IMR-90 (cell line): ENCODE measurements around the gene VPS18. TPM values are rescaled to one million over a fixed set of nuclear protein-coding genes. Genes with fewer than 3 reads are reported as not detected.

Source experiments
- ATAC-seq: fragments of 200-7000 bp; cut with Tn5 transposase; 2 replicates; pipeline ENCODE4 v1.9.1; 2020; ENCODE audit warnings: low read depth, mild to moderate bottlenecking, moderate library complexity
- BruUV-seq: library from RNA; stranded (reverse); fragments of 400-500 nt; replicated peaks from 2 replicates; lab custom pipeline; 2021; lab: Mats Ljungman, UMichigan
- CTCF ChIA-PET: fragments of 300-600 bp; formaldehyde crosslinking; extraction: SDS; loops from one replicate; lab custom pipeline; 2021; ENCODE audit warnings: antibody characterized with exemption; lab: Yijun Ruan, JAX
- POLR2A ChIA-PET: fragments of 300-600 bp; sonication (Branson Sonifier 250); formaldehyde crosslinking; loops from one replicate; lab custom pipeline; 2022; ENCODE audit warnings: antibody characterized with exemption; ENCODE audit not compliant: unreplicated experiment; lab: Charles Lee
- DNase-seq: peaks from one replicate; pipeline ENCODE4 v3.0.0; 2013
- H2AFZ ChIP-seq: replicated peaks from 2 replicates; pipeline ENCODE3; 2013; ENCODE audit warnings: low read length, mild to moderate bottlenecking; ENCODE audit not compliant: poor library complexity
- H2AK5ac ChIP-seq: 2 replicates; pipeline ENCODE4 v1.6.1; 2013; ENCODE audit warnings: low read depth, low read length, inconsistent platforms
- H2AK9ac ChIP-seq: replicated peaks from 2 replicates; pipeline ENCODE3; 2013; ENCODE audit warnings: mild to moderate bottlenecking, low read depth, low read length, moderate library complexity; ENCODE audit not compliant: poor library complexity
- H2BK120ac ChIP-seq: 2 replicates; pipeline ENCODE4 v1.6.1; 2013; ENCODE audit warnings: low read depth, low read length, inconsistent platforms
- H2BK15ac ChIP-seq: 3 replicates; pipeline ENCODE4 v1.6.1; 2013; ENCODE audit warnings: low read depth, low read length, inconsistent platforms
- H2BK20ac ChIP-seq: 2 replicates; pipeline ENCODE4 v1.6.1; 2013; ENCODE audit warnings: low read depth, mild to moderate bottlenecking, inconsistent platforms, low read length, moderate library complexity
- H2BK5ac ChIP-seq: 2 replicates; pipeline ENCODE4 v1.6.1; 2013; ENCODE audit warnings: mild to moderate bottlenecking, low read depth, low read length, inconsistent platforms; ENCODE audit not compliant: poor library complexity, severe bottlenecking
- H3K14ac ChIP-seq: replicated peaks from 2 replicates; pipeline ENCODE4 v1.6.1; 2013; ENCODE audit warnings: low read depth, low read length, inconsistent platforms
- H3K18ac ChIP-seq: 2 replicates; pipeline ENCODE4 v1.6.1; 2013; ENCODE audit warnings: low read depth, low read length, control low read depth
- H3K23ac ChIP-seq: 2 replicates; pipeline ENCODE4 v1.6.1; 2013; ENCODE audit warnings: low read depth, low read length, inconsistent platforms
- H3K27ac ChIP-seq: 2 replicates; pipeline ENCODE4 v1.5.1; 2013; ENCODE audit warnings: mild to moderate bottlenecking, control low read depth, low read length; ENCODE audit not compliant: insufficient read depth
- H3K27me3 ChIP-seq: 2 replicates; pipeline ENCODE4 v1.6.1; 2013; ENCODE audit warnings: low read length; ENCODE audit not compliant: control insufficient read depth, insufficient read depth
- H3K36me3 ChIP-seq: 2 replicates; pipeline ENCODE4 v1.6.1; 2013; ENCODE audit warnings: low read length, mixed read lengths; ENCODE audit not compliant: control insufficient read depth, insufficient read depth
- H3K4ac ChIP-seq: 2 replicates; pipeline ENCODE4 v1.6.1; 2013; ENCODE audit warnings: low read depth, low read length, inconsistent platforms
- H3K4me1 ChIP-seq: 2 replicates; pipeline ENCODE4 v1.6.1; 2013; ENCODE audit warnings: low read length, mixed read lengths; ENCODE audit not compliant: control insufficient read depth, insufficient read depth
- H3K4me2 ChIP-seq: 2 replicates; pipeline ENCODE4 v1.6.1; 2013; ENCODE audit warnings: low read depth, mild to moderate bottlenecking, control low read depth, low read length, moderate library complexity
- H3K4me3 ChIP-seq: 2 replicates; pipeline ENCODE4 v1.5.1; 2013; ENCODE audit warnings: low read depth, mild to moderate bottlenecking, control low read depth, low read length, moderate library complexity; ENCODE audit not compliant: insufficient read depth
- H3K56ac ChIP-seq: 2 replicates; pipeline ENCODE4 v1.6.1; 2013; ENCODE audit warnings: low read length, inconsistent platforms; ENCODE audit not compliant: insufficient read depth; ENCODE audit errors: extremely low read depth
- H3K79me1 ChIP-seq, 2 experiments: 2 replicates each; pipeline ENCODE4 v1.6.1; 2013; ENCODE audit warnings: low read length in 2 of 2, inconsistent platforms in 1 of 2, low read depth in 1 of 2
- H3K9ac ChIP-seq: 2 replicates; pipeline ENCODE4 v1.6.1; 2013; ENCODE audit warnings: low read depth, low read length, control low read depth
- H3K9me1 ChIP-seq: 2 replicates; pipeline ENCODE4 v1.6.1; 2013; ENCODE audit warnings: low read length, inconsistent platforms; ENCODE audit not compliant: insufficient read depth
- H3K9me3 ChIP-seq: 2 replicates; pipeline ENCODE4 v1.6.1; 2013; ENCODE audit warnings: low read length; ENCODE audit not compliant: control insufficient read depth, insufficient read depth
- H4K20me1 ChIP-seq: 2 replicates; pipeline ENCODE4 v1.6.1; 2013; ENCODE audit warnings: low read length, inconsistent platforms; ENCODE audit not compliant: insufficient read depth
- H4K5ac ChIP-seq: 2 replicates; pipeline ENCODE4 v1.6.1; 2013; ENCODE audit warnings: mild to moderate bottlenecking, low read depth, low read length, control low read depth
- H4K8ac ChIP-seq, 2 experiments: 2 replicates each; pipeline ENCODE4 v1.6.1; 2013; ENCODE audit warnings: low read depth in 2 of 2, low read length in 2 of 2, control low read depth in 1 of 2, inconsistent platforms in 1 of 2
- H4K91ac ChIP-seq: 2 replicates; pipeline ENCODE4 v1.6.1; 2013; ENCODE audit warnings: low read depth, low read length, inconsistent platforms; ENCODE audit not compliant: insufficient read depth
- BHLHE40 ChIP-seq: fragments of 150-350 bp; IDR thresholded peaks from 2 replicates; pipeline ENCODE4 v1.6.1; 2016; ENCODE audit warnings: mild to moderate bottlenecking, low read depth, low read length
- CEBPB ChIP-seq: IDR thresholded peaks from 2 replicates; pipeline ENCODE4 v1.6.1; 2012; ENCODE audit warnings: low read depth, low read length, improper control_type of control experiment
- CHD1 ChIP-seq: IDR thresholded peaks from 2 replicates; pipeline ENCODE4 v1.6.1; 2012; ENCODE audit warnings: low read depth, low read length, improper control_type of control experiment
- FOS ChIP-seq: fragments of 150-350 bp; IDR thresholded peaks from 2 replicates; pipeline ENCODE4 v1.6.1; 2016; ENCODE audit warnings: low read depth, low read length
- MXI1 ChIP-seq: IDR thresholded peaks from 2 replicates; pipeline ENCODE4 v1.6.1; 2012; ENCODE audit warnings: low read depth, mild to moderate bottlenecking, low read length, moderate library complexity, borderline replicate concordance
- NFE2L2 ChIP-seq: fragments of 150-350 bp; IDR thresholded peaks from 2 replicates; pipeline ENCODE4 v1.6.1; 2016; ENCODE audit warnings: low read depth, mild to moderate bottlenecking, low read length
- POLR2A ChIP-seq: IDR thresholded peaks from 2 replicates; pipeline ENCODE4 v1.6.1; 2012; ENCODE audit warnings: mild to moderate bottlenecking, low read depth, low read length
- RCOR1 ChIP-seq: IDR thresholded peaks from 2 replicates; pipeline ENCODE4 v1.6.1; 2012; ENCODE audit warnings: mild to moderate bottlenecking, low read length, improper control_type of control experiment; ENCODE audit not compliant: insufficient replicate concordance
- SMC3 ChIP-seq: fragments of 150-350 bp; IDR thresholded peaks from 2 replicates; pipeline ENCODE4 v1.6.1; 2016; ENCODE audit warnings: low read depth, mild to moderate bottlenecking, antibody characterized with exemption, low read length, moderate library complexity
- WGBS, 2 experiments: methylation state at CpG; one replicate each; pipeline versions ENCODE4 v1.1.5 to v1.1.7; 2013; ENCODE audit warnings: missing lambda C conversion rate in 2 of 2; ENCODE audit not compliant: insufficient read length in 1 of 2; ENCODE audit errors: extremely low coverage in 2 of 2; 5-methylcytosine and 5-hydroxymethylcytosine counted together
- dilution Hi-C: fragments of 300-500 bp; cut with HindIII; formaldehyde crosslinking; loops from one replicate; pipeline ENCODE4 v1.14.3; 2018; ENCODE audit warnings: low sequenced_read_pairs; ENCODE audit not compliant: unreplicated experiment
- in situ Hi-C: fragments of 300-500 bp; cut with MboI; formaldehyde crosslinking; loops from 3 replicates; pipeline ENCODE4 v1.14.3; 2019; ENCODE audit warnings: low sequenced_read_pairs, inconsistent platforms, mixed read lengths
- intact Hi-C: fragments of 100-400 bp; cut with micrococcal nuclease; formaldehyde crosslinking; loops from 2 replicates; pipeline ENCODE4 v1.10.0; 2022
- polyA plus RNA-seq, 3 experiments: library from polyadenylated mRNA; depleted of rRNA; stranded (reverse); fragments of >200 nt; gene quantifications; 2 replicates each; pipeline ENCODE4 v1.2.3, GENCODE V29; 2012; ENCODE audit warnings: low replicate concordance in 1 of 3
- total RNA-seq: library from RNA; depleted of rRNA; stranded (reverse); fragments of >200 nt; gene quantifications from 2 replicates; pipeline ENCODE4 v1.2.3, GENCODE V29; 2012
- TF ChIP-seq, protein P1 (sequence below): conservative IDR thresholded peaks from 2 replicates; pipeline ENCODE4 v1.5.1; 2012; ENCODE audit warnings: mild to moderate bottlenecking, low read depth, low read length, improper control_type of control experiment
- TF ChIP-seq, protein P2 (sequence below): fragments of 150-350 bp; IDR thresholded peaks from 2 replicates; pipeline ENCODE4 v1.6.1; 2017; ENCODE audit warnings: mild to moderate bottlenecking, antibody characterized with exemption, low read length, low read depth
- TF ChIP-seq, protein P3 (sequence below): fragments of 150-350 bp; IDR thresholded peaks from 2 replicates; pipeline ENCODE4 v1.6.1; 2016; ENCODE audit warnings: low read depth, mild to moderate bottlenecking, low read length, moderate library complexity, borderline replicate concordance

Gene VPS18
- total and polyA plus RNA-seq, 2 of the 4 experiments (the other 2 are of a cell fraction): 19.3 to 32.3 TPM

DNA sequence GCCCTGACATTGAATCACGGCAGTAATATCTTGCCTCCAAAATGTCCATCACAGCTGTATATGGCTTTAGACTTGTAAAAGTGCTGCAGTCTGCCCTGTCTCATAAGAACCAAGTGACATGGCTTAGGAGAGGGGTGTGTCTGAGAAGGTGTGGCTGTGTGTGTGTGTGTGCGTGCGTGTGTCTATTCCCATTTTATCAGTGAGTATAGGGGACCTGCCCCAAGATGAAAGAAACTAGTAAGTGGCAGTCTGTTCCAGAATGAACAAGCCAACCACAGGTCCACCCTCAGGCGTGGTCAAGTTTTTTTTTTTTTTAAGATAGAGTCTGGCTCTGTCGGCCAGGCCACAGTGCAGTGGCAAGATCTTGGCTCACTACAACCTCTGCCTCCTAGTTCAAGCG, 14.6 kb upstream of the VPS18 start:
- Histone ChIP-seq H3K9ac (no peak overlapping the region), H2BK5ac (no peak overlapping the region), H3K27me3 (no peaks in the 10 kb centered on the region), H3K4me1 (no peaks in the 10 kb centered on the region), H3K4me3 (no peak overlapping the region), H2BK20ac (no peak overlapping the region), H3K23ac (no peak overlapping the region), H4K5ac (no peak overlapping the region), H3K4me2 (no peak overlapping the region), H2AK9ac (no peak overlapping the region), H3K4ac (no peak overlapping the region), H2AFZ (no peak overlapping the region), H3K27ac (no peak overlapping the region), H2BK15ac (no peak overlapping the region), H3K56ac (no peak overlapping the region), H3K36me3 (no peaks in the 10 kb centered on the region), H4K20me1 (no peaks in the 10 kb centered on the region), H3K79me1 (no peaks in the 10 kb centered on the region), H4K8ac (no peak overlapping the region), H3K9me3 (peaks cover 3% of the 10 kb centered on the region; the same call in 1 of the 2 replicates), H2BK120ac (no peak overlapping the region), H2AK5ac (no peak overlapping the region), H3K18ac (no peak overlapping the region), H4K91ac (no peak overlapping the region), H3K9me1 (no peaks in the 10 kb centered on the region), H3K14ac (no peak overlapping the region)
- TF ChIP-seq BHLHE40: no peak
- TF ChIP-seq POLR2A: no peak
- TF ChIP-seq, protein P1, sequence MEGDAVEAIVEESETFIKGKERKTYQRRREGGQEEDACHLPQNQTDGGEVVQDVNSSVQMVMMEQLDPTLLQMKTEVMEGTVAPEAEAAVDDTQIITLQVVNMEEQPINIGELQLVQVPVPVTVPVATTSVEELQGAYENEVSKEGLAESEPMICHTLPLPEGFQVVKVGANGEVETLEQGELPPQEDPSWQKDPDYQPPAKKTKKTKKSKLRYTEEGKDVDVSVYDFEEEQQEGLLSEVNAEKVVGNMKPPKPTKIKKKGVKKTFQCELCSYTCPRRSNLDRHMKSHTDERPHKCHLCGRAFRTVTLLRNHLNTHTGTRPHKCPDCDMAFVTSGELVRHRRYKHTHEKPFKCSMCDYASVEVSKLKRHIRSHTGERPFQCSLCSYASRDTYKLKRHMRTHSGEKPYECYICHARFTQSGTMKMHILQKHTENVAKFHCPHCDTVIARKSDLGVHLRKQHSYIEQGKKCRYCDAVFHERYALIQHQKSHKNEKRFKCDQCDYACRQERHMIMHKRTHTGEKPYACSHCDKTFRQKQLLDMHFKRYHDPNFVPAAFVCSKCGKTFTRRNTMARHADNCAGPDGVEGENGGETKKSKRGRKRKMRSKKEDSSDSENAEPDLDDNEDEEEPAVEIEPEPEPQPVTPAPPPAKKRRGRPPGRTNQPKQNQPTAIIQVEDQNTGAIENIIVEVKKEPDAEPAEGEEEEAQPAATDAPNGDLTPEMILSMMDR: no peak
- TF ChIP-seq RCOR1: no peak
- TF ChIP-seq MXI1: no peak
- TF ChIP-seq SMC3: no peak
- TF ChIP-seq CHD1: no peak
- TF ChIP-seq NFE2L2: no peak
- no peak for TF ChIP-seq CEBPB
- TF ChIP-seq, protein P2, sequence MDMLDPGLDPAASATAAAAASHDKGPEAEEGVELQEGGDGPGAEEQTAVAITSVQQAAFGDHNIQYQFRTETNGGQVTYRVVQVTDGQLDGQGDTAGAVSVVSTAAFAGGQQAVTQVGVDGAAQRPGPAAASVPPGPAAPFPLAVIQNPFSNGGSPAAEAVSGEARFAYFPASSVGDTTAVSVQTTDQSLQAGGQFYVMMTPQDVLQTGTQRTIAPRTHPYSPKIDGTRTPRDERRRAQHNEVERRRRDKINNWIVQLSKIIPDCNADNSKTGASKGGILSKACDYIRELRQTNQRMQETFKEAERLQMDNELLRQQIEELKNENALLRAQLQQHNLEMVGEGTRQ: no peak
- TF ChIP-seq, protein P3, sequence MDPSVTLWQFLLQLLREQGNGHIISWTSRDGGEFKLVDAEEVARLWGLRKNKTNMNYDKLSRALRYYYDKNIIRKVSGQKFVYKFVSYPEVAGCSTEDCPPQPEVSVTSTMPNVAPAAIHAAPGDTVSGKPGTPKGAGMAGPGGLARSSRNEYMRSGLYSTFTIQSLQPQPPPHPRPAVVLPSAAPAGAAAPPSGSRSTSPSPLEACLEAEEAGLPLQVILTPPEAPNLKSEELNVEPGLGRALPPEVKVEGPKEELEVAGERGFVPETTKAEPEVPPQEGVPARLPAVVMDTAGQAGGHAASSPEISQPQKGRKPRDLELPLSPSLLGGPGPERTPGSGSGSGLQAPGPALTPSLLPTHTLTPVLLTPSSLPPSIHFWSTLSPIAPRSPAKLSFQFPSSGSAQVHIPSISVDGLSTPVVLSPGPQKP: no peak
- no peak for TF ChIP-seq FOS
- intact Hi-C loops (no loop called here), dilution Hi-C loops (no loop called here), in situ Hi-C loops (no loop called here)
- BruUV-seq: no TSS peak
- no peak for DNase-seq
- WGBS, 2 experiments: no CpG with 5 or more reads among the region's 6 CpGs
- ATAC-seq: no peak
- POLR2A ChIA-PET: no interaction called here
- CTCF ChIA-PET: interaction anchor here (1.8 kb wide), 1 partner anchor 21 kb away, joined by 7 read pairs; no protein-coding TSS in a partner anchor
